Anterior cingulate cortex (tissue), 58 donors: ENCODE measurements around the gene SDK2.

Experiments
- DNase-seq, 58 donors: peaks; one replicate each; lab custom pipeline; 2025; lab: John Stamatoyannopoulos, UW

Gene SDK2

GRCh38 chr17:73635101-73635817, 9.0 kb downstream of the SDK2 start:
- no peak for DNase-seq

GRCh38 chr17:73634629-73635028, 9.6 kb downstream of the SDK2 start:
- no peak for DNase-seq

GRCh38 chr17:73633736-73634135, 10.5 kb downstream of the SDK2 start:
- no peak for DNase-seq

- DNase-seq = no peak
These were observed 11.7 kb downstream of the SDK2 start for GRCh38 chr17:73632513-73632912.

- DNase-seq = no peak
These were observed 13.2 kb downstream of the SDK2 start for GRCh38 chr17:73630965-73631595.

- peak in 12 of 58 donors; percentile 13 to 65 (median 43) for DNase-seq
These were observed 13.7 kb downstream of the SDK2 start for GRCh38 chr17:73630531-73630930.

- DNase-seq = no peak
These were observed 15.3 kb downstream of the SDK2 start for GRCh38 chr17:73628642-73629552.

GRCh38 chr17:73625991-73626673, 18.1 kb downstream of the SDK2 start:
- peak in 11 of 58 donors; percentile 16 to 80 (median 37) for DNase-seq

- DNase-seq = no peak
These were observed 19.2 kb downstream of the SDK2 start for GRCh38 chr17:73625006-73625405.

GRCh38 chr17:73624496-73624988, 19.7 kb downstream of the SDK2 start:
- no peak for DNase-seq

- no peak for DNase-seq
These were observed 20.4 kb downstream of the SDK2 start for GRCh38 chr17:73623818-73624217.

GRCh38 chr17:73623247-73623646, 21.0 kb downstream of the SDK2 start:
- no peak for DNase-seq

- no peak for DNase-seq
These were observed 21.9 kb downstream of the SDK2 start for GRCh38 chr17:73622381-73622780.

GRCh38 chr17:73621685-73622084, 22.6 kb downstream of the SDK2 start:
- DNase-seq = no peak

- DNase-seq = no peak
These were observed 23.8 kb downstream of the SDK2 start for GRCh38 chr17:73620414-73620813.

GRCh38 chr17:73617501-73617900, 26.7 kb downstream of the SDK2 start:
- no peak for DNase-seq

GRCh38 chr17:73616873-73617404, 27.3 kb downstream of the SDK2 start:
- DNase-seq = no peak

GRCh38 chr17:73616120-73616872, 27.9 kb downstream of the SDK2 start:
- no peak for DNase-seq

- DNase-seq = no peak
These were observed 30.0 kb downstream of the SDK2 start for GRCh38 chr17:73614256-73614655.
